Kidney epithelial cell (primary cell): ENCODE data around the gene ZCWPW1. TPM values are rescaled to one million over a fixed set of nuclear protein-coding genes. Genes with fewer than 3 reads are reported as not detected.
A peak's percentile ranks its signal among the peaks of the same experiment; 100 is the strongest.

Source experiments
- DNase-seq: peaks from one replicate; pipeline ENCODE4 v3.0.0-alpha.2; 2010; ENCODE audit warnings: low read depth
- H3K27me3 ChIP-seq: 2 replicates; pipeline ENCODE4 v1.6.0; 2011; ENCODE audit warnings: low read length; ENCODE audit not compliant: control insufficient read depth, insufficient read depth
- H3K36me3 ChIP-seq: 2 replicates; pipeline ENCODE4 v1.5.1; 2011; ENCODE audit warnings: low read length; ENCODE audit not compliant: control insufficient read depth, insufficient read depth
- H3K4me3 ChIP-seq: 2 replicates; pipeline ENCODE4 v1.5.1; 2011; ENCODE audit warnings: low read depth, mild to moderate bottlenecking, control low read depth, low read length
- total RNA-seq: library from RNA; depleted of rRNA; stranded (reverse); fragments of >200 nt; gene quantifications from 2 replicates; pipeline ENCODE4 v1.2.3, GENCODE V29; 2015
- TF ChIP-seq, protein P1 (sequence below): IDR thresholded peaks from 2 replicates; pipeline ENCODE4 v1.5.1; 2011; ENCODE audit warnings: mild to moderate bottlenecking, moderate library complexity, low read length, control low read depth, inconsistent platforms; ENCODE audit not compliant: insufficient read depth, poor library complexity, severe bottlenecking

ZCWPW1 gene
- total RNA-seq, 1 donor from 2014 or later = 0.88 TPM

DNA sequence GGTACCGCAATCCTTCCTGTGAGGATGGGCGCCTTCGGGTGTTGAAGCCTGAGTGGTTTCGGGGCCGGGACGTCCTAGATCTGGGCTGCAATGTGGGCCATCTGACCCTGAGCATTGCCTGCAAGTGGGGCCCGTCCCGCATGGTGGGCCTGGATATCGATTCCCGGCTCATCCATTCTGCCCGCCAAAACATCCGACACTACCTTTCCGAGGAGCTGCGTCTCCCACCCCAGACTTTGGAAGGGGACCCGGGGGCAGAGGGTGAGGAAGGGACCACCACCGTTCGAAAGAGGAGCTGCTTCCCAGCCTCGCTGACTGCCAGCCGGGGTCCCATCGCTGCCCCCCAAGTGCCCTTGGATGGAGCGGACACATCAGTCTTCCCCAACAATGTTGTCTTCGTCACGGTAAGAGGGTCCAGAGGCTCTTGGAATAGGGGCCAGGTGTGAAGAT is 2.8 kb upstream of the ZCWPW1 start:
- H3K27me3 ChIP-seq = no peaks in the 10 kb centered on the region
- no peak for DNase-seq
- TF ChIP-seq, protein P1, sequence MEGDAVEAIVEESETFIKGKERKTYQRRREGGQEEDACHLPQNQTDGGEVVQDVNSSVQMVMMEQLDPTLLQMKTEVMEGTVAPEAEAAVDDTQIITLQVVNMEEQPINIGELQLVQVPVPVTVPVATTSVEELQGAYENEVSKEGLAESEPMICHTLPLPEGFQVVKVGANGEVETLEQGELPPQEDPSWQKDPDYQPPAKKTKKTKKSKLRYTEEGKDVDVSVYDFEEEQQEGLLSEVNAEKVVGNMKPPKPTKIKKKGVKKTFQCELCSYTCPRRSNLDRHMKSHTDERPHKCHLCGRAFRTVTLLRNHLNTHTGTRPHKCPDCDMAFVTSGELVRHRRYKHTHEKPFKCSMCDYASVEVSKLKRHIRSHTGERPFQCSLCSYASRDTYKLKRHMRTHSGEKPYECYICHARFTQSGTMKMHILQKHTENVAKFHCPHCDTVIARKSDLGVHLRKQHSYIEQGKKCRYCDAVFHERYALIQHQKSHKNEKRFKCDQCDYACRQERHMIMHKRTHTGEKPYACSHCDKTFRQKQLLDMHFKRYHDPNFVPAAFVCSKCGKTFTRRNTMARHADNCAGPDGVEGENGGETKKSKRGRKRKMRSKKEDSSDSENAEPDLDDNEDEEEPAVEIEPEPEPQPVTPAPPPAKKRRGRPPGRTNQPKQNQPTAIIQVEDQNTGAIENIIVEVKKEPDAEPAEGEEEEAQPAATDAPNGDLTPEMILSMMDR = no peak
- no peak overlapping the region for H3K4me3 ChIP-seq
- H3K36me3 ChIP-seq = peaks cover 2% of the 10 kb centered on the region

DNA sequence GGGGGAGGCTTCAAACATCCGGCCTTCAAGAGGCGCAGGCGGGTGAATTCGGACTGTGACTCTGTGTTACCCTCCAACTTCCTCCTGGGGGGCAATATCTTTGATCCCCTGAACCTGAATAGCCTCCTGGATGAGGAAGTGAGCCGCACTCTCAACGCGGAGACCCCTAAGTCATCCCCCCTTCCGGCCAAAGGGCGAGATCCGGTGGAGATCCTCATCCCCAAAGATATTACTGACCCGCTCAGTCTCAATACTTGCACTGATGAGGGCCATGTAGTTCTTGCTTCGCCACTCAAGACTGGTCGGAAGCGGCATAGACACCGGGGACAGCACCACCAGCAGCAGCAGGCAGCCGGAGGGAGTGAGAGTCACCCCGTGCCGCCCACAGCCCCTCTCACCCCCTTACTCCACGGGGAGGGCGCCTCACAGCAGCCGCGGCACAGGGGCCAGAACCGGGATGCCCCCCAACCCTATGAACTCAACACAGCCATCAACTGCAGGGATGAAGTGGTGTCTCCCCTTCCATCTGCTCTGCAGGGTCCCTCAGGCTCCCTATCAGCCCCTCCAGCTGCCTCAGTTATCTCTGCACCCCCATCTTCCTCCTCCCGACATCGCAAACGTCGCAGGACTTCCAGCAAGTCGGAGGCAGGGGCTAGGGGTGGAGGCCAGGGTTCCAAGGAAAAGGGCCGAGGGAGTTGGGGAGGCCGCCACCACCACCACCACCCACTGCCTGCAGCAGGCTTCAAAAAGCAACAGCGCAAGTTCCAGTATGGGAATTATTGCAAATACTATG is 2.2 kb upstream of the ZCWPW1 start:
- H3K36me3 ChIP-seq = peaks cover 2% of the 10 kb centered on the region
- peak overlapping the region; percentile 94 for H3K4me3 ChIP-seq
- H3K27me3 ChIP-seq = no peaks in the 10 kb centered on the region
- no peak for DNase-seq
- TF ChIP-seq, protein P1 = no peak

DNA sequence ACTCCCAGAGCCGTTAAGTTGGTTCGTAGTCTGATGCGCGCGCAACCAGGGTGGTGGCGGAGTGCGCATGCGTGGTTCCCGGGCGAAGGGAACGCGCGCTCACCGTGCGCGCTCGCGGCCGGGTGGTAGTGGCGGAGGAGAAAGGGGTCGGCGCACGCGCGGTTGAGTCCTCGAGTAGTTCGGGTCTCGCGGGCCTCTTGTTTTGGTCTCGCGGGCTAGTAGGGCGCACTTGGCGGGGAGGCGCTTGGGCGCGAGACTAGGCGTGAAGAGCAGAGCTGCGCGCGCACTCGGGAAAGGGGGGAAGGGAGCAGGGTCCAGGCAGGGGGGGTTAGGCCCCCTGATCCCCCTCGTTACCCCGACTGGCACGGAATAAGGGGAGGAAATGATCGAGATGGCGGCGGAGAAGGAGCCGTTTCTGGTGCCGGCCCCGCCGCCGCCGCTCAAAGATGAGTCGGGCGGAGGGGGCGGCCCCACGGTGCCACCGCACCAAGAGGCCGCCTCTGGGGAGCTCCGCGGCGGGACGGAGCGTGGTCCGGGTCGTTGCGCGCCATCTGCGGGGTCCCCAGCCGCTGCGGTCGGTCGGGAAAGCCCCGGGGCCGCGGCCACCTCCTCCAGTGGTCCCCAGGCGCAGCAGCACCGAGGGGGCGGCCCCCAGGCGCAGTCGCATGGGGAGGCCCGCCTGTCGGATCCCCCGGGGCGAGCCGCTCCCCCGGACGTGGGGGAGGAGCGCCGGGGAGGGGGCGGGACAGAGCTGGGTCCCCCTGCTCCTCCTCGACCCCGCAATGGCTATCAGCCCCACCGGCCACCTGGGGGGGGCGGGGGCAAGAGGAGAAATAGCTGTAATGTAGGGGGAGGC is 1.4 kb upstream of the ZCWPW1 start, which contains the start of gene MEPCE:
TSS of gene MEPCE (plus strand) at position 195 of the 856 bp plus-strand sequence. CDS start at position 383, 188 bp downstream.
- TF ChIP-seq, protein P1 = no peak
- H3K36me3 ChIP-seq = peaks cover 2% of the 10 kb centered on the region
- peak; percentile 71 for DNase-seq
- H3K4me3 ChIP-seq = peak within 1 kb of the TSS; percentile 94
- no peaks in the 10 kb centered on the region for H3K27me3 ChIP-seq

DNA sequence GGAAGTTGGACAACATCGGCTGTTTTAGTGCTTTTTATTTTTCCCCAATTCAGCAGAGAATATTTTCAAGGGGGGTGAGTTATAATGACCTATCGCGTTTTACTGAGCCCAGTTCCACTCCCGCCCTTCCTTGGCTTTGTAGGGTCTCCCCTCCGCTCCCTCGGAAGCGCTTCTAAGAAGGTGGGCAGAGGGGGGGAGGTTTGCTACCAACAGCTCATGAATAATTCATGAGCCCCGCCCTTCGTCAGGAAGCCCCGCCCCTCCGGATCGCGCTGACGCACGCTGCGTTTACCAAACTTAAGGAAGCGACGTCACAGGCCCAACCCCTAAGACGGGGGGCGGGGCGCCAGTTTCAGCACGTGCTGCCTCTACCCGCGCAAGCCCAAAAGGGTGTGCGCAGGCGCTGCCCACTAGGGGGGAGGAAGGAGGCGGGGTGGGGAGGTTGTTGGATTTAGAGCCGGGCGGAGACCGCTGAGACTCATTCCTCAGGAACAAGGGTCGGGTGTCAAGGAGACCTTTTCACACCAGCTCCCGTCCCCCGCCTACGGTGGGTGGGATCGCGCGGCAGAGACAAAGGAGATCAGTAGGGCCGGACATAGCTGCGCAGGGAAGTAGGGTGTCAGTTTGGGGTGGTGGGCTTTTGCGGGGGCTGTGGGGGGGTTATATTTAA is 599 bp upstream of the ZCWPW1 start:
- DNase-seq = peak; percentile 97
- TF ChIP-seq, protein P1 = no peak
- Histone ChIP-seq H3K27me3 (no peaks in the 10 kb centered on the region), H3K4me3 (peak overlapping the region; percentile 94), H3K36me3 (peaks cover 2% of the 10 kb centered on the region)

DNA sequence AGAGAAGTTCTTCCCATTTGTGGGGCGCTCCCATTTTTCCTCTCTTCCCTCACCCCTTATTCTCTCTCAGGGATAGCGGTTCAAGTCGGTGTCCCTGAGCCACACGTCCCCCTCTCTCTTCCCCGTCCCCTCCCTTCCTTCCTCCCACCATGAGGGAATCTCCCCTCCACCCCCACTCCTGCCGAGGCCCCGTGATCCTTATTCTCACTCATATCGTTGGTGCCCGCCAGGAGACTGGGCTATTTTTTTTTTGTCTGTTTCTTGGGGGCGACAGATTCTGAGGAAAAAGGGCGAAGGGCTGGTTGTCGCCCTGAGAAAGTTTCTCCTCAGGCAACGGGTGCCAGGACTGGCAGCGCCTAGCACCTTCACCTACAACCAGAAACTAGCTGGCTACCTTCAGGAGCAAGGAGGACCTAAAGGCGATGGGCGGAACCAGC is 723 bp downstream of the ZCWPW1 start:
- DNase-seq = no peak
- Histone ChIP-seq H3K36me3 (no peaks in the 10 kb centered on the region), H3K27me3 (no peaks in the 10 kb centered on the region), H3K4me3 (peak overlapping the region; percentile 0)
- TF ChIP-seq, protein P1 = no peak
